Embryonic facial prominence (tissue), 1 donor: ENCODE measurements around the gene CHST7.
A peak's percentile ranks its signal among the peaks of the same experiment; 100 is the strongest.
"Not testable (repeated sequence)": the region's sequence is repeated elsewhere in the genome, so short reads cannot be mapped to it uniquely, and the experiment has no call there.

Experiments
- DNase-seq: peaks from one replicate; pipeline ENCODE4 v3.0.0-alpha.2; 2016; ENCODE audit errors: extremely low spot score

CHST7 gene

GRCh38 chrX:46573331-46573891 is at the start of gene CHST7:
CHST7 (plus strand) TSS chrX:46573765; CDS start chrX:46573932, 167 bp downstream.
- no peak for DNase-seq

- not testable (repeated sequence) for DNase-seq
Observed at GRCh38 chrX:46528640-46529039, 44.9 kb upstream of the CHST7 start.

GRCh38 chrX:46529740-46530403 is 43.7 kb upstream of the CHST7 start:
- DNase-seq: not testable (repeated sequence)

GRCh38 chrX:46530404-46530908 is 43.1 kb upstream of the CHST7 start:
- DNase-seq: not testable (repeated sequence)

- DNase-seq: no peak
Observed at GRCh38 chrX:46531442-46531841, 42.1 kb upstream of the CHST7 start.

GRCh38 chrX:46543441-46543840 is 30.1 kb upstream of the CHST7 start:
- no peak for DNase-seq

GRCh38 chrX:46544527-46544926 is 29.0 kb upstream of the CHST7 start:
- DNase-seq: not testable (repeated sequence)

- DNase-seq: peak; percentile 61
Observed at GRCh38 chrX:46545111-46546005, 28.2 kb upstream of the CHST7 start, which contains the start of gene ZNF674. ZNF674 (minus strand) TSS chrX:46545421; CDS start chrX:46542087, 3,334 bp downstream.

- DNase-seq: no peak
Observed at GRCh38 chrX:46547857-46548256, 25.7 kb upstream of the CHST7 start.

- no peak for DNase-seq
Observed at GRCh38 chrX:46549914-46550313, 23.7 kb upstream of the CHST7 start.

- DNase-seq: no peak
Observed at GRCh38 chrX:46551494-46552128, 22.0 kb upstream of the CHST7 start.

- DNase-seq: no peak
Observed at GRCh38 chrX:46553935-46554334, 19.6 kb upstream of the CHST7 start.

- DNase-seq: no peak
Observed at GRCh38 chrX:46554942-46555341, 18.6 kb upstream of the CHST7 start.

- no peak for DNase-seq
Observed at GRCh38 chrX:46559062-46559461, 14.5 kb upstream of the CHST7 start.

- DNase-seq: no peak
Observed at GRCh38 chrX:46561824-46562657, 11.5 kb upstream of the CHST7 start.

GRCh38 chrX:46567388-46567787 is 6.2 kb upstream of the CHST7 start:
- DNase-seq: no peak

- no peak for DNase-seq
Observed at GRCh38 chrX:46569621-46570020, 3.9 kb upstream of the CHST7 start.

- no peak for DNase-seq
Observed at GRCh38 chrX:46571423-46572339, 1.9 kb upstream of the CHST7 start.

- no peak for DNase-seq
Observed at GRCh38 chrX:46572340-46572936, 1.1 kb upstream of the CHST7 start.
